HG03432 (cell line): ENCODE measurements around the gene TMEM63C.

Source experiments
- ATAC-seq: cut with Tn5 transposase; IDR thresholded peaks from one replicate; pipeline ENCODE4 v1.9.1; 2021; ENCODE audit warnings: mild to moderate bottlenecking, moderate library complexity; ENCODE audit not compliant: unreplicated experiment

TMEM63C gene

GRCh38 chr14:77194706-77195105, 13.1 kb downstream of the TMEM63C start:
- ATAC-seq, result no peak

GRCh38 chr14:77195766-77196165, 14.2 kb downstream of the TMEM63C start:
- no peak for ATAC-seq

DNA sequence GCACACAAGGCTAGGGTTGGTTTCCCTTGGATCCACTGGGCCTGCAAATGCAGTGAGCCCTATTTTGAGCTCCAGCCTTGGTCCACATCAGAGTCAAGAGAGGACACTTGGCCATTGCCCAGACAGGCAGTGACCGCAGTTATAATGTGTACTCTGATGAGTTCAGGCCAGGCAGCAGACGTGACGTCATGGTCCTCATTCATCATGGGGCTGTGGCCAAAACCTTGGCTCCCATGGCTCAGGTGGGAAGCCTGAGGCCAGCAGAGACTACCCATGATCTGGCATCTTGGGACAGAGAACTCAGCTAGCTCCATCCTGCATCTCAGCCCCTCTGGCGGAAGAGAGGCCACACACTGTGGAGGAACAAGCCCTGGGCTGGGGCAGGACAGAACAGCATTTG, 16.4 kb downstream of the TMEM63C start:
- ATAC-seq, result no peak

GRCh38 chr14:77198561-77198960, 17.0 kb downstream of the TMEM63C start:
- ATAC-seq, result no peak

GRCh38 chr14:77199590-77199989, 18.0 kb downstream of the TMEM63C start:
- no peak for ATAC-seq

DNA sequence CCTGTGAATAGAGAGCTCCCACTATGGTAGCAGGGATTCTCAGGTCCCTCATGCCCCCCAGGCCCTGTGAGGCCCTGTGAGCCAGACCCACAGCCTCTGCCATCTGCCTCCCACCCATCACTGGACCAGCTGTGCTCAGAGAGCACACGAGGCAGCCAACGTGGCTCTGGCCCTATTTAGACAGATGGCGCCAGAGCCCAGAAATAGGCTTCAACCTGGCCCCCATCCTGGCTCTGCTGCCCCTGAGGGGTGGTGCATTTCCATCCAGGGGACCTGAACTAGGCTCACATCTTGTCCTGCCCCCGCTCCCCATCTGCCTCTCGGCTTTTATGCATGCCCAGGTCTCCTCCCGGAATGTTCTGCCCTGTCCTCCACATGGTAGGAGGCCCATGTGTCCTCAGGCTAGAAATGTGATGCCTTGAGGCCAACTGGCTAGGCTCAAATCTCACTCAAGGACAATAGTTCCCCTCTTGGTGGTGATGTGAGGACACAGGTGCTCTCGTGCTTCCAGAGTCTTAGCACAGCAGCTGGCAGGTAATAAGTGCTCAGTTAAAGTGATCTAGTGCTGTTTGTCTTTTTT, 18.9 kb downstream of the TMEM63C start:
- ATAC-seq, result no peak

DNA sequence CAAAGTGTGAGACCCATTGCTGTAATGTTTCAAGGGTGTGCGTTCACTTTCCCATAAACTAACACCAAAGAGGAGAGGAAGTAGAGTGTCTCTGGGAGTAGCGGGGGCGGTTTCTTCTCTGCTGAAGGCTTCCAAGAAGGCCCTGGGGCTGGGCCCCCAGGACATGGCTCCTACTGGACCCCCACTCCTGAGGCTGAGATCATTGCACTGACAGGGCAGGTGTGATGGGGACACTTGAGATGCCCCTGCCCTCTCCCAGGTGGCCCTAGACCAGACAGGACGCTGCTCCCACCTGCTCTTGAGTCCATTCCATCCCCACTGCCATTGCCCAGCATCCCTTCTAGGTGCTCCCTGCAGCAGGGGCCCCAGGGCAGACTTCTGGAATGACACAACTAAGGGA, 20.1 kb downstream of the TMEM63C start:
- ATAC-seq, result no peak

DNA sequence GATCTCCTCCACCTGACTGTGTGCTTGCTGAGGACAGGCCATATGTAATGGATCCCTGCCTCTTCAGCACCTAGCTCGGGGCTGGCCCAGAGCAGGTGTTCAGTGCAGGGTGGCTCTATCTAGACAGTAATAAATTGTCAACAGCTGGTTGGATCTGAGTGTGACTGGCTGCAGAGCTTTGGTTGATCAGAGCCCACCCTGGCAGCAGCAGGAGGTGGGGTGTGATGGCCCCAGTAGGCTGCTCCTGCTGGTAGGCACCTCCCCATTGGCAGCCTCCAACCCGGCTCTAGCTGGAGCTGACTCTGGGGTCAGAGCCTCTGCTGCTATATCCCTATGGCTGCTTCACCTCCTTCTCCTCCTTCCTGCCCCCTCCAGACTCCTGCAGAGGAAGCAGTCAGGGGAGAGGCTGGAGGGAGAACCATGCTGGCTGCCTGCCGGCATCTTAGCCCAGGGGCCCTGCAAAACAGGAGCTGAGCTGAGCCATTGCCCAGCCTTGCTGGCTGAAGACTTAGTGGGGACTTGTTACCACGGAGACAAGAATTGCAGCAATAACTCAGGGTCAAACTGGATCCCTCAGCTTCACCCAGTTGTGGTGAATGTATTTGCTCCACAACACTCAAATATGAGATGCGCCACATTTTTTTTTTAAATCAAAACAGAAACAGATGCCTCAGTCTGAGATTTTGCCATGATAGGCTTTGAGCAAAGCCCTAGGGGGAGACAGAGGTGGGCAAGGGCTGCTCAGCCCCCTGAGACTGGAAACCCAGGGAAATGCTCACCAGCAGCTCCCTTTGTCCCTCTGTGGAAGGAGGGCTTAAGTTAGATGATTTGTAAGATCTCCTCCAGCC, 22.2 kb downstream of the TMEM63C start:
- no peak for ATAC-seq

DNA sequence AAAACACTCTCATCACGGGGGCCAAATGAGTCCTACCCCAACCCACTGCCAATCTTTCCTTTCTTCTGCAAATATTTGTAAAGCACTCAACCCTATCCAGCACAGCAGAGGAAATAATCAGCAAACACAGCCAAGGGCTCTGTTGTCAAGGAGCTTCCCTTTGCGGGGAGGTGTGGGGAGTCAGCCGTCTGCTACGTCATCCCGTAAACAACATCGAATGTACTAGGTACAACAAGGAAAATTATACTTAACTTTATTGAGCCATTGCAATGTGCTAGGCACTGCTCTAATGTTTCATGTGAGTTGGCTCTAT, 22.8 kb downstream of the TMEM63C start:
- ATAC-seq, result no peak

DNA sequence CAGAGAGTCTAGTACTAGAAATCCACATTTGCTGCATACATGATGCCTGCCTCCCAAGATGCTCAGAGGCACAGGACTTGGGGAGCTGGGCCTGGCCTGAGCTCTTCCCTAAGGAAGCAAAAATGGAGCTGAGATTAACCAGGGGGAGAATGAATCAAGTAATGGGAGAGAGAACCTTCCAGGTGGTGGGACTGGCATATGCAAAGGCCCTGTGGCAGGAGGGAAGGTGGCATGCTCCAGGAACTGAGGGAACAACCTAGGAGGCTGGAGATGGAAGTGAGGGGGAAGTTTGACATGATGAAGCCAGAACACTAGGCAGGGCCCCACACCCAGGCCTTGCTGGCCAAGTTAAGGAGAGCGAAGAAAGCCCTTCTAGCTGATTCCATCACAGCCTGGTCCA, 23.3 kb downstream of the TMEM63C start:
- no peak for ATAC-seq

- no peak for ATAC-seq
These were observed 24.0 kb downstream of the TMEM63C start for GRCh38 chr14:77205566-77205965.

DNA sequence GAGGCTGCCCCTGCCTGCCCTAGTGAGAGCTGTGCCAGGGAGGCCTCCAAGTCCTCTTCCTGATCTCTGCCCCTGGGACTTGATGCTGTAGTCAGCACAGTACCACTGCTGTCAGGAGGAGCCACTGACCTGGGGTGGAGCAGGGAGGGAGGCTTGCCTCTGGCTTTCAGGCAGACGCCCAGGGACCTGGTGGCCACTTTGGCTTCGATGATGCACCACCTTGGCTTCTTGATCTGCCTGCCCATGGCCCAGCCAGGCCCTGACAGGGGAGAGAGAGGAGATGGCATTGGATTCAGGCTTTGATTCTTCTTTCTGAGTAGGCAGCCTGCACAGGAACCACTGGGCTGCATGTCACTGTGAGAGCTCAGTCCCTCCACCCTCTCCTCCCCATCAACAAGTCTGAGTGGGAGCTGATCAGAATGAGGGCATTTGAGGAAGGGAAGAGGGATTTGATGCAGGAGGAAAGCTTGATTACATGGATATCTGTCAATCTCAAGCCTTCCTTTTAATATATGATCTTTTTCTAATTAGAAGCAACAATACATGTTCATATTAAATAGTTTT, 24.7 kb downstream of the TMEM63C start:
- ATAC-seq, result no peak

DNA sequence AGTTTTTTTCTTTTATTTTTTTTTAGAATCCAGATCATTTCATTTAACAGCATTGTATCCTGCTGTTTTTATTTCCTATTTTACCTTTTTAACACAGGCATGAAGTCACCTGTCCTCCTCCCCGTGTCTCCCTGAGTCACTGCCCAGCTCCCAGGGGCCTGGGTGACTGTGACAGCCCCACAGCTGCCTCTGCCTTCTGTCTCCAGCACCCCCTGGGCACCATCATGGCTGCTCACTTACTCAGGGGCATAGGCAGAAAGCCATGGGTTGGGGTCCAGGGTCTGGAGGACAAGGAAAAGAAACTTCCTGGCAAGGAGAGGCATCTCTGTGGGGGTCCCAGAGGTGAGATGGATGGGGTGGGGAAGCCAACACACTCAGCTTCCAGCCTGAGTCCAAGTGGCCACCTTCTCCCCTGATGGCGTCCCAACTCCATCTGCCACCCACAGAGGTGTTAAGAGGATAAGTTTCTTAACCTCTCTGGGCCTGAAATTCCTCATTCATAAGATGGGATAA, 25.3 kb downstream of the TMEM63C start:
- no peak for ATAC-seq

DNA sequence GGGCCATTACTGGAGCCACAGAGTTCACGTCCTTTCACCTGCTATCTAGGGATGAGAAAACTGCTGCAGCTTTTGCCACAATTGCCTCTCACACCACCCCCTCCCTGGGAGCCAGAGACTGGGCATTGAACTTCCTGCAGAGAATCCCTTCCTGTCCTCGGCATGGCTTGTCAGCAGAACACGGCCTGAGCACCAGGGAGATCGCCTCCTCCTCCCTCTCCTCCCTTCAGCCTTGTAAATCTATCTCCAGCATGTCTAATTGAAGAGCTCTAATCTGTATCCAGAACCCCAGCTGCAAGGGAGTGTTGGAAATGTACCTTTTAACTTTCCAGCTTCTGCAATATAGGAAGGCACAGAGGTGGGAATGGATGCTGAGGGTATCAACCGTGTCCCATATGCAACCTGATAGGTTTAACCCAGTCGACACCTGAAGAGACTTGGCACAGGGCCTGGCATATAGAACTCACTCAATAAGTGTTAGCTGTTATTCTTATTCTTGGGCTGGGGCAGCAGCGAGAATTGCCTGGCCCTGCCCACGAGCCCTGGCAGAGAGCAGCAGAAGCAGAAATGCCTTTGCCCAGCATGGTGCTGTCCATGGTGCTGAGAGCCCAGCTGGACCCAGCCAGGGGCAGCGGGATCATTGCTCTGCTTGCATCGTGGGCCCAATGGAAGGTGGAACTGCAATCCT, 26.8 kb downstream of the TMEM63C start:
- ATAC-seq, result no peak

GRCh38 chr14:77208979-77209318, 27.4 kb downstream of the TMEM63C start:
- ATAC-seq, result no peak

- ATAC-seq, result no peak
These were observed 30.7 kb downstream of the TMEM63C start for GRCh38 chr14:77212097-77212870.

DNA sequence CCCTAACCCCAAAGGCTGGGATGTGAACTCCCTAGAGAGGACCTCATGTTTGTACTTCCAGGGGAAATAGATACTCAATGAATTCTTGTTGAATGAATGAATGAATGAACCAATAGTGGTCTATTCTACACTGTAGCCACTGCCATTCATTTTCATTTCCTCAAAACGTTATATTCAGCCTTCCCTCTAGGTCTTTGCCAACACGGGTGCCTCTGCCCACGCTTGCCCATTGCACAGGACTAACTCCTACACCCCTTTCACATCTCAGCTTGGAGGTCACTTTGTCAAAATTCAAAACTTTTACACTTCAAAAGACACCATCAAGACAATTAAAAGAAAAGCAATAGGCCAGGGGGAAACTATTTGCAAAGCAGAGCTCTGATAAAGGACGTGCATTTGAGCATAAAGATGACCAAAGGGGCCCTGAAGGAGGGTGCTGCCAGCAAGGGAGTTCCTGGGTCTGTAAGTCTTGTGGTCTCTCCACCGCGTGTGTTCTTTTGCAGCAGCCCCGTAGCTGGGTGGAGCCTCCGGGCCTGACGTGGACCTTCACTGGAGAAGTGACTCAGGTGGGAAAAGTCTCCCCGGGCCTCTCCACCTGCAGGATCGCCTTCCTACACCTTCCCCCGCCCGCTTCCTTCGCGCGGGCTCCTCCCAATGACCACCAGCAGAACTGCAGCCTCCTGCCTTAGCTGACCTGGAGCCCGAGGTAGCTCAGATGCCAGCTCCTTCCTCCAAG, 31.5 kb downstream of the TMEM63C start:
- ATAC-seq, result peak; percentile 83

DNA sequence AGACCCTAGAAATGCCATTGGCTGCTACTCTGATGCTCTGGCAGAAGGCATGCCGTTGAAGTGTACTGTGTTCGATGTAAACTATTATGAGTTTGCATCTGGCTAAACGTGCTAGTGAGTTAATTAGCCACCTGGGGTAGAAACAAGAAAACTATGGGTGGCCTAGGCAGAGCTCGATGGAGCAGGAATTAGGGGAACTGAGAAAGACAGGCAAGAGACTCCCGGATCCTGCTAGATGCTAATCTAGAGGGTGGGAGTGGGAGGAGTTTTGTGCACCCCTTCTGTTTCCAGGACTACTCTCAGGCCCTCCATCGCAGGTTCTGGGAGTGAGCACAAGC, 32.0 kb downstream of the TMEM63C start:
- ATAC-seq, result no peak

- ATAC-seq, result no peak
These were observed 32.6 kb downstream of the TMEM63C start for GRCh38 chr14:77214216-77214615.

GRCh38 chr14:77217551-77217950, 36.0 kb downstream of the TMEM63C start:
- ATAC-seq, result no peak
